Testis (tissue), 2 donors: Measurements from ENCODE around the gene ZBED3.

ENCODE experiments used
- CTCF ChIP-seq, 3 experiments: fragments of 450-650 bp in 2 of 3; fragments of 200-600 bp in 1 of 3; sonication (generic) in 1 of 3; IDR thresholded peaks; one replicate each; pipeline ENCODE4 v1.5.1; 2016 to 2019; ENCODE audit warnings: antibody characterized with exemption in 3 of 3, mild to moderate bottlenecking in 2 of 3, moderate library complexity in 1 of 3
- POLR2A ChIP-seq: fragments of 450-650 bp; IDR thresholded peaks from one replicate; pipeline ENCODE4 v1.6.1; 2017; ENCODE audit warnings: antibody characterized with exemption, mild to moderate bottlenecking, moderate library complexity

- TF ChIP-seq CTCF (IDR thresholded peaks at IDR 0.05) (no peak), POLR2A (no peak)
Observed at GRCh38 chr5:77082280-77082679, 4.8 kb downstream of the ZBED3 start.
